HEK293 (cell line): Measurements from ENCODE around the gene PLA2G2E.

ENCODE experiments used
- EGR2 ChIP-seq: fragments of 450-650 bp; formaldehyde crosslinking; IDR thresholded peaks from 2 replicates; pipeline ENCODE4 v1.5.1; 2016; ENCODE audit warnings: low read depth, missing biosample characterization, missing genetic modification characterization
- MYNN ChIP-seq: fragments of 450-650 bp; formaldehyde crosslinking; IDR thresholded peaks from 2 replicates; pipeline ENCODE4 v1.5.1; 2016; ENCODE audit warnings: missing biosample characterization, missing genetic modification characterization, borderline replicate concordance
- YY1 ChIP-seq: fragments of 450-650 bp; formaldehyde crosslinking; IDR thresholded peaks from 2 replicates; pipeline ENCODE4 v1.5.1; 2018; ENCODE audit warnings: missing biosample characterization, missing genetic modification characterization
- ZNF157 ChIP-seq: fragments of 450-650 bp; formaldehyde crosslinking; IDR thresholded peaks from 2 replicates; pipeline ENCODE4 v1.5.1; 2016; ENCODE audit warnings: missing biosample characterization, missing genetic modification characterization
- ZNF174 ChIP-seq: fragments of 450-650 bp; formaldehyde crosslinking; IDR thresholded peaks from 2 replicates; pipeline ENCODE4 v1.5.0; 2017; ENCODE audit warnings: missing biosample characterization, mild to moderate bottlenecking, missing genetic modification characterization
- ZNF302 ChIP-seq: fragments of 450-650 bp; formaldehyde crosslinking; IDR thresholded peaks from 2 replicates; pipeline ENCODE4 v1.5.1; 2016; ENCODE audit warnings: missing biosample characterization, missing genetic modification characterization, low read depth
- ZNF416 ChIP-seq: fragments of 450-650 bp; formaldehyde crosslinking; IDR thresholded peaks from 2 replicates; pipeline ENCODE4 v1.5.1; 2016; ENCODE audit warnings: missing biosample characterization, missing genetic modification characterization
- ZNF514 ChIP-seq: fragments of 450-650 bp; formaldehyde crosslinking; IDR thresholded peaks from 2 replicates; pipeline ENCODE4 v1.5.1; 2016; ENCODE audit warnings: missing biosample characterization, missing genetic modification characterization
- ZNF785 ChIP-seq: fragments of 450-650 bp; formaldehyde crosslinking; IDR thresholded peaks from 2 replicates; pipeline ENCODE4 v1.5.1; 2016; ENCODE audit warnings: missing biosample characterization, missing genetic modification characterization
- TF ChIP-seq, protein P1 (sequence below): fragments of 450-650 bp; formaldehyde crosslinking; IDR thresholded peaks from 2 replicates; pipeline ENCODE4 v1.5.1; 2016; ENCODE audit warnings: missing biosample characterization, missing genetic modification characterization
- TF ChIP-seq, protein P2 (sequence below): fragments of 450-650 bp; formaldehyde crosslinking; IDR thresholded peaks from 2 replicates; pipeline ENCODE4 v1.5.1; 2016; ENCODE audit warnings: missing biosample characterization, missing genetic modification characterization
- TF ChIP-seq, protein P3 (sequence below): fragments of 450-650 bp; formaldehyde crosslinking; IDR thresholded peaks from 2 replicates; pipeline ENCODE4 v1.5.1; 2016; ENCODE audit warnings: missing biosample characterization, missing genetic modification characterization
- TF ChIP-seq, protein P4 (sequence below): fragments of 450-650 bp; formaldehyde crosslinking; IDR thresholded peaks from 2 replicates; pipeline ENCODE4 v1.5.1; 2016; ENCODE audit warnings: missing biosample characterization, missing genetic modification characterization

DNA sequence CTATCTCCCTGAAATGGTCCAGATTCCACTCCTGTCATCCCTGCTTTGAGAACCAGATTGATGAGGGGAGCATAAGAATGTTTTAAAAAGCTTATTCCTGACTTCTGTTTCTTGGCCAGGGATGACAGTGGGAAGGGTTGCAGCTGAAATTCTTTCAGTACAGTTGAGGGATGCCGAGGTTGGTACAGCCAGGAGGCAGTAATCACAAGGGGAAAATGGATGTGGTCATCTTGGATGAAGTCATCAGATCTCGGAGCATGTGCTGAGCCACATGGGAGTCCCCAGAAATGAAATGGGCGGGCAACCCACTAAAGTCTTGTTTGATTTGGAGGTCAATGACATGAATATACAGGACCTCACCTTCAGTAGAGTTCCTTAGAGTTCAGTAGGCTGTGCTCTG is 18.7 kb upstream of the PLA2G2E start:
- TF ChIP-seq, protein P1, sequence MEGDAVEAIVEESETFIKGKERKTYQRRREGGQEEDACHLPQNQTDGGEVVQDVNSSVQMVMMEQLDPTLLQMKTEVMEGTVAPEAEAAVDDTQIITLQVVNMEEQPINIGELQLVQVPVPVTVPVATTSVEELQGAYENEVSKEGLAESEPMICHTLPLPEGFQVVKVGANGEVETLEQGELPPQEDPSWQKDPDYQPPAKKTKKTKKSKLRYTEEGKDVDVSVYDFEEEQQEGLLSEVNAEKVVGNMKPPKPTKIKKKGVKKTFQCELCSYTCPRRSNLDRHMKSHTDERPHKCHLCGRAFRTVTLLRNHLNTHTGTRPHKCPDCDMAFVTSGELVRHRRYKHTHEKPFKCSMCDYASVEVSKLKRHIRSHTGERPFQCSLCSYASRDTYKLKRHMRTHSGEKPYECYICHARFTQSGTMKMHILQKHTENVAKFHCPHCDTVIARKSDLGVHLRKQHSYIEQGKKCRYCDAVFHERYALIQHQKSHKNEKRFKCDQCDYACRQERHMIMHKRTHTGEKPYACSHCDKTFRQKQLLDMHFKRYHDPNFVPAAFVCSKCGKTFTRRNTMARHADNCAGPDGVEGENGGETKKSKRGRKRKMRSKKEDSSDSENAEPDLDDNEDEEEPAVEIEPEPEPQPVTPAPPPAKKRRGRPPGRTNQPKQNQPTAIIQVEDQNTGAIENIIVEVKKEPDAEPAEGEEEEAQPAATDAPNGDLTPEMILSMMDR (tag by site-specific recombination), result no peak
- TF ChIP-seq MYNN (tag by site-specific recombination) (no peak), ZNF302 (tag by site-specific recombination) (no peak), ZNF157 (tag by site-specific recombination) (no peak), ZNF174 (tag by site-specific recombination) (no peak), ZNF514 (tag by site-specific recombination) (no peak), ZNF416 (tag by site-specific recombination) (no peak), YY1 (tag by site-specific recombination) (no peak), EGR2 (tag by site-specific recombination) (no peak), ZNF785 (tag by site-specific recombination) (no peak)
- TF ChIP-seq, protein P2, sequence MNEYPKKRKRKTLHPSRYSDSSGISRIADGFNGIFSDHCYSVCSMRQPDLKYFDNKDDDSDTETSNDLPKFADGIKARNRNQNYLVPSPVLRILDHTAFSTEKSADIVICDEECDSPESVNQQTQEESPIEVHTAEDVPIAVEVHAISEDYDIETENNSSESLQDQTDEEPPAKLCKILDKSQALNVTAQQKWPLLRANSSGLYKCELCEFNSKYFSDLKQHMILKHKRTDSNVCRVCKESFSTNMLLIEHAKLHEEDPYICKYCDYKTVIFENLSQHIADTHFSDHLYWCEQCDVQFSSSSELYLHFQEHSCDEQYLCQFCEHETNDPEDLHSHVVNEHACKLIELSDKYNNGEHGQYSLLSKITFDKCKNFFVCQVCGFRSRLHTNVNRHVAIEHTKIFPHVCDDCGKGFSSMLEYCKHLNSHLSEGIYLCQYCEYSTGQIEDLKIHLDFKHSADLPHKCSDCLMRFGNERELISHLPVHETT (tag by site-specific recombination), result no peak
- TF ChIP-seq, protein P3, sequence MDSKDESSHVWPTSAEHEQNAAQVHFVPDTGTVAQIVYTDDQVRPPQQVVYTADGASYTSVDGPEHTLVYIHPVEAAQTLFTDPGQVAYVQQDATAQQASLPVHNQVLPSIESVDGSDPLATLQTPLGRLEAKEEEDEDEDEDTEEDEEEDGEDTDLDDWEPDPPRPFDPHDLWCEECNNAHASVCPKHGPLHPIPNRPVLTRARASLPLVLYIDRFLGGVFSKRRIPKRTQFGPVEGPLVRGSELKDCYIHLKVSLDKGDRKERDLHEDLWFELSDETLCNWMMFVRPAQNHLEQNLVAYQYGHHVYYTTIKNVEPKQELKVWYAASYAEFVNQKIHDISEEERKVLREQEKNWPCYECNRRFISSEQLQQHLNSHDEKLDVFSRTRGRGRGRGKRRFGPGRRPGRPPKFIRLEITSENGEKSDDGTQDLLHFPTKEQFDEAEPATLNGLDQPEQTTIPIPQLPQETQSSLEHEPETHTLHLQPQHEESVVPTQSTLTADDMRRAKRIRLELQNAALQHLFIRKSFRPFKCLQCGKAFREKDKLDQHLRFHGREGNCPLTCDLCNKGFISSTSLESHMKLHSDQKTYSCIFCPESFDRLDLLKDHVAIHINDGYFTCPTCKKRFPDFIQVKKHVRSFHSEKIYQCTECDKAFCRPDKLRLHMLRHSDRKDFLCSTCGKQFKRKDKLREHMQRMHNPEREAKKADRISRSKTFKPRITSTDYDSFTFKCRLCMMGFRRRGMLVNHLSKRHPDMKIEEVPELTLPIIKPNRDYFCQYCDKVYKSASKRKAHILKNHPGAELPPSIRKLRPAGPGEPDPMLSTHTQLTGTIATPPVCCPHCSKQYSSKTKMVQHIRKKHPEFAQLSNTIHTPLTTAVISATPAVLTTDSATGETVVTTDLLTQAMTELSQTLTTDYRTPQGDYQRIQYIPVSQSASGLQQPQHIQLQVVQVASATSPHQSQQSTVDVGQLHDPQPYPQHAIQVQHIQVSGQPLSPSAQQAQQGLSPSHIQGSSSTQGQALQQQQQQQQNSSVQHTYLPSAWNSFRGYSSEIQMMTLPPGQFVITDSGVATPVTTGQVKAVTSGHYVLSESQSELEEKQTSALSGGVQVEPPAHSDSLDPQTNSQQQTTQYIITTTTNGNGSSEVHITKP (tag by site-specific recombination), result no peak
- TF ChIP-seq, protein P4, sequence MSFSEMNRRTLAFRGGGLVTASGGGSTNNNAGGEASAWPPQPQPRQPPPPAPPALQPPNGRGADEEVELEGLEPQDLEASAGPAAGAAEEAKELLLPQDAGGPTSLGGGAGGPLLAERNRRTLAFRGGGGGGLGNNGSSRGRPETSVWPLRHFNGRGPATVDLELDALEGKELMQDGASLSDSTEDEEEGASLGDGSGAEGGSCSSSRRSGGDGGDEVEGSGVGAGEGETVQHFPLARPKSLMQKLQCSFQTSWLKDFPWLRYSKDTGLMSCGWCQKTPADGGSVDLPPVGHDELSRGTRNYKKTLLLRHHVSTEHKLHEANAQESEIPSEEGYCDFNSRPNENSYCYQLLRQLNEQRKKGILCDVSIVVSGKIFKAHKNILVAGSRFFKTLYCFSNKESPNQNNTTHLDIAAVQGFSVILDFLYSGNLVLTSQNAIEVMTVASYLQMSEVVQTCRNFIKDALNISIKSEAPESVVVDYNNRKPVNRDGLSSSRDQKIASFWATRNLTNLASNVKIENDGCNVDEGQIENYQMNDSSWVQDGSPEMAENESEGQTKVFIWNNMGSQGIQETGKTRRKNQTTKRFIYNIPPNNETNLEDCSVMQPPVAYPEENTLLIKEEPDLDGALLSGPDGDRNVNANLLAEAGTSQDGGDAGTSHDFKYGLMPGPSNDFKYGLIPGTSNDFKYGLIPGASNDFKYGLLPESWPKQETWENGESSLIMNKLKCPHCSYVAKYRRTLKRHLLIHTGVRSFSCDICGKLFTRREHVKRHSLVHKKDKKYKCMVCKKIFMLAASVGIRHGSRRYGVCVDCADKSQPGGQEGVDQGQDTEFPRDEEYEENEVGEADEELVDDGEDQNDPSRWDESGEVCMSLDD (tag by site-specific recombination), result no peak
